Trophoblast cell (in vitro differentiated cells and primary cell): ENCODE data around the gene NETO2.
"Not testable (repeated sequence)": the region's sequence is repeated elsewhere in the genome, so short reads cannot be mapped to it uniquely, and the experiment has no call there.

Experiments used
- DNase-seq, 2 donors: peaks; one replicate each; pipeline ENCODE4 v3.0.0-alpha.2; 2016
- H2AFZ ChIP-seq: 2 replicates; pipeline ENCODE4 v1.6.1; 2013; ENCODE audit warnings: low read length, moderate library complexity, mild to moderate bottlenecking; ENCODE audit not compliant: insufficient read depth, poor library complexity
- H2AK5ac ChIP-seq: 2 replicates; pipeline ENCODE4 v1.6.1; 2013; ENCODE audit warnings: mild to moderate bottlenecking, low read length
- H2BK120ac ChIP-seq: 2 replicates; pipeline ENCODE4 v1.6.1; 2013; ENCODE audit warnings: low read length, mild to moderate bottlenecking, moderate library complexity; ENCODE audit not compliant: insufficient read depth, poor library complexity
- H2BK12ac ChIP-seq: 2 replicates; pipeline ENCODE4 v1.6.1; 2013; ENCODE audit warnings: mild to moderate bottlenecking, low read length, moderate library complexity
- H2BK5ac ChIP-seq: 2 replicates; pipeline ENCODE4 v1.6.1; 2013; ENCODE audit warnings: low read length, low read depth, moderate library complexity, mild to moderate bottlenecking; ENCODE audit not compliant: poor library complexity
- H3K14ac ChIP-seq: 2 replicates; pipeline ENCODE4 v1.6.1; 2013; ENCODE audit warnings: mild to moderate bottlenecking, low read length
- H3K18ac ChIP-seq: 2 replicates; pipeline ENCODE4 v1.6.1; 2013; ENCODE audit warnings: mild to moderate bottlenecking, low read length
- H3K23ac ChIP-seq: 2 replicates; pipeline ENCODE4 v1.6.1; 2013; ENCODE audit warnings: low read length
- H3K27ac ChIP-seq: 2 replicates; pipeline ENCODE4 v1.5.1; 2013; ENCODE audit warnings: low read depth, mild to moderate bottlenecking, inconsistent platforms, low read length, moderate library complexity
- H3K27me3 ChIP-seq: 2 replicates; pipeline ENCODE4 v1.6.1; 2013; ENCODE audit warnings: inconsistent platforms, mild to moderate bottlenecking, low read length, moderate library complexity; ENCODE audit not compliant: insufficient read depth
- H3K36me3 ChIP-seq, 2 experiments: 1 replicate in 1 of 2; 2 replicates in 1 of 2; pipeline ENCODE4 v1.6.1; 2013; ENCODE audit warnings: low read length in 2 of 2, mild to moderate bottlenecking in 2 of 2, moderate library complexity in 1 of 2; ENCODE audit not compliant: insufficient read depth in 2 of 2, control insufficient read depth in 1 of 2
- H3K4ac ChIP-seq: 2 replicates; pipeline ENCODE4 v1.6.1; 2013; ENCODE audit warnings: low read depth, mild to moderate bottlenecking, low read length, moderate library complexity
- H3K4me1 ChIP-seq, 2 experiments: 1 replicate in 1 of 2; 2 replicates in 1 of 2; pipeline ENCODE4 v1.6.1; 2013; ENCODE audit warnings: low read length in 2 of 2, mild to moderate bottlenecking in 2 of 2, moderate library complexity in 1 of 2; ENCODE audit not compliant: insufficient read depth in 2 of 2, control insufficient read depth in 1 of 2
- H3K4me2 ChIP-seq: 2 replicates; pipeline ENCODE4 v1.6.1; 2013; ENCODE audit warnings: inconsistent platforms, mild to moderate bottlenecking, low read length, moderate library complexity
- H3K4me3 ChIP-seq: 2 replicates; pipeline ENCODE4 v1.5.1; 2013; ENCODE audit warnings: mild to moderate bottlenecking, low read depth, low read length, inconsistent platforms
- H3K79me1 ChIP-seq: one replicate; pipeline ENCODE4 v1.6.1; 2013; ENCODE audit warnings: low read length
- H3K79me2 ChIP-seq: 2 replicates; pipeline ENCODE4 v1.6.1; 2013; ENCODE audit warnings: low read length, mild to moderate bottlenecking; ENCODE audit not compliant: control insufficient read depth, insufficient read depth, poor library complexity
- H3K9ac ChIP-seq: 2 replicates; pipeline ENCODE4 v1.6.1; 2013; ENCODE audit warnings: mild to moderate bottlenecking, low read length
- H3K9me3 ChIP-seq: 2 replicates; pipeline ENCODE4 v1.6.1; 2013; ENCODE audit warnings: low read depth, mild to moderate bottlenecking, control low read depth, inconsistent platforms, low read length; ENCODE audit not compliant: insufficient read depth
- H4K12ac ChIP-seq: 2 replicates; pipeline ENCODE4 v1.6.1; 2013; ENCODE audit warnings: low read depth, mild to moderate bottlenecking, low read length, moderate library complexity
- H4K8ac ChIP-seq: 2 replicates; pipeline ENCODE4 v1.6.1; 2013; ENCODE audit warnings: low read depth, mild to moderate bottlenecking, low read length, moderate library complexity
- H4K91ac ChIP-seq: one replicate; pipeline ENCODE4 v1.6.1; 2013; ENCODE audit warnings: low read depth, mild to moderate bottlenecking, low read length, moderate library complexity
- WGBS: extraction: QIAGEN DNeasy Blood & Tissue Kit; methylation state at CpG from one replicate; pipeline ENCODE4 v1.1.7; 2013; ENCODE audit warnings: missing lambda C conversion rate; ENCODE audit not compliant: insufficient read length, insufficient coverage; ENCODE audit errors: extremely low coverage; 5-methylcytosine and 5-hydroxymethylcytosine counted together

Gene NETO2

GRCh38 chr16:47158992-47159391 is 15.2 kb upstream of the NETO2 start:
- Histone ChIP-seq H3K4me3 (no peak overlapping the region), H2AFZ (no peak overlapping the region), H3K4me1 (no peaks in the 10 kb centered on the region), H3K14ac (no peak overlapping the region), H3K79me2 (no peaks in the 10 kb centered on the region), H3K9ac (no peak overlapping the region), H3K36me3 (no peaks in the 10 kb centered on the region), H2BK120ac (no peak overlapping the region), H4K91ac (no peak overlapping the region), H3K4ac (no peak overlapping the region), H2BK12ac (no peak overlapping the region), H3K9me3 (no peaks in the 10 kb centered on the region), H3K23ac (no peak overlapping the region), H2AK5ac (no peak overlapping the region), H3K27me3 (no peaks in the 10 kb centered on the region), H3K4me2 (no peak overlapping the region), H3K27ac (no peak overlapping the region), H2BK5ac (no peak overlapping the region), H4K8ac (no peak overlapping the region), H3K18ac (no peak overlapping the region), H3K79me1 (no peaks in the 10 kb centered on the region), H4K12ac (no peak overlapping the region)
- DNase-seq, result no peak

DNA sequence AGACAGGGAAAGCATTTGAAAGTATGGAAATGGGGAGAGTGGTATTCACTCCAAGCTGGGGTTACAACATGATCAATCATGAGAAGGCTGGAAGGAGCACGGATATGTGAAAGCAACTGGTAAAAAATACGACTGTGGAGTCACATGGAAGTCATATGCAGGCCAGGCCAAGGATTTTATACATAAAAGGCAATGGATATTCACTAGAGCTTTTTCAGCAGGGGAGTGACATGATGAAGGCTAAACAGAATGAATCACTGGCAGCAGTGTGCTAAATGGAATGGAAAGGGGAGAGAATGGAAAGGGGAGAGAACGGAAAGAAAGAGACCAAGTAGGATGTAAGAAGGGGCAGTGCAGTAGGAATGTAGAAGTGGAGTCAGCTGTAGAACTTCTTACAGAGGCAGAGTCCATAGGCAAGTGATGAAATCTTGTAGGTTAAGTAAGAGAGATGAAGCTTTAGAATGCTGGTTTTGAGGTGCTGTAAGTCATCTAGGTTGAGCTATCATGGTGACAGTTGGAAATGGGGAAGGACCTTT is 13.0 kb upstream of the NETO2 start:
- H3K14ac ChIP-seq, result no peak overlapping the region
- H2AK5ac ChIP-seq, result no peak overlapping the region
- no peak overlapping the region for H2BK120ac ChIP-seq
- no peak overlapping the region for H3K27ac ChIP-seq
- no peak overlapping the region for H4K8ac ChIP-seq
- H3K79me2 ChIP-seq, result no peaks in the 10 kb centered on the region
- no peak overlapping the region for H2BK5ac ChIP-seq
- H4K12ac ChIP-seq, result no peak overlapping the region
- H2BK12ac ChIP-seq, result no peak overlapping the region
- H3K79me1 ChIP-seq, result no peaks in the 10 kb centered on the region
- H3K4ac ChIP-seq, result no peak overlapping the region
- H3K36me3 ChIP-seq, result peaks cover 2 to 3% of the 10 kb centered on the region in 2 experiments
- no peaks in the 10 kb centered on the region for H3K27me3 ChIP-seq
- no peak overlapping the region for H3K18ac ChIP-seq
- H3K4me1 ChIP-seq, result no peaks in the 10 kb centered on the region
- no peaks in the 10 kb centered on the region for H3K9me3 ChIP-seq
- no peak for DNase-seq
- no CpG with 5 or more reads among the region's 3 CpGs for WGBS
- no peak overlapping the region for H3K9ac ChIP-seq
- no peak overlapping the region for H3K4me2 ChIP-seq
- no peak overlapping the region for H2AFZ ChIP-seq
- H3K4me3 ChIP-seq, result no peak overlapping the region
- H3K23ac ChIP-seq, result no peak overlapping the region
- no peak overlapping the region for H4K91ac ChIP-seq

GRCh38 chr16:47152501-47152900 is 8.8 kb upstream of the NETO2 start:
- not testable (repeated sequence) for H2AK5ac ChIP-seq, H3K4me1 ChIP-seq, H3K14ac ChIP-seq, H4K12ac ChIP-seq, H2BK12ac ChIP-seq, H3K9me3 ChIP-seq, H3K27ac ChIP-seq, H3K79me1 ChIP-seq, H3K9ac ChIP-seq, H3K23ac ChIP-seq, H2BK5ac ChIP-seq, H3K18ac ChIP-seq, H3K4me2 ChIP-seq, H3K79me2 ChIP-seq, H4K8ac ChIP-seq, H3K36me3 ChIP-seq, H3K4me3 ChIP-seq, H4K91ac ChIP-seq, H2BK120ac ChIP-seq, H3K27me3 ChIP-seq, DNase-seq, H3K4ac ChIP-seq, H2AFZ ChIP-seq
- no CpG with 5 or more reads among the region's 9 CpGs for WGBS

DNA sequence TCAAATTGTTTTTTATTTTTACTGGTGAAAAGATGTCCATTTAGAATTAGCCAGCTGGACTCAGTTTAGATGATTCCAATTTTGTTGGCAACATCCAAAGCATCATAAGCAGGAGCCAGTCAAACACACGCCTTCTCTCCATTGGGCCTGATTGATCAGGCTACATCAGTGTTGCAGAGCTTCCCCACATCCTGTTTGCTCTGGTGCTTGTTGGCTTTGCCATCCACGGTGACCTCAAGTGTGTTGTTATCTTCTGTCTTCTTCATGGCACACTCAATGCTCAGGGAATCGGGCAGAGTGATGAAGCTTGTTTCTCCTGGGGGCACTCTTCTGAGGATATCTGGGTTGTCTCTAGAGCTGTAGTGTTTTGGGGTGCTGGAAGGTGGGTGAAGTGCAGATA is 6.3 kb upstream of the NETO2 start:
- H2AFZ ChIP-seq, result no peak overlapping the region
- H3K4me3 ChIP-seq, result no peak overlapping the region
- H3K9me3 ChIP-seq, result peaks cover 2% of the 10 kb centered on the region
- no peak overlapping the region for H3K18ac ChIP-seq
- H2AK5ac ChIP-seq, result no peak overlapping the region
- no peak for DNase-seq
- H3K36me3 ChIP-seq, result peaks cover 2 to 3% of the 10 kb centered on the region in 2 experiments
- no peak overlapping the region for H3K27ac ChIP-seq
- H3K27me3 ChIP-seq, result no peaks in the 10 kb centered on the region
- no CpG with 5 or more reads among the region's 3 CpGs for WGBS
- no peaks in the 10 kb centered on the region for H3K79me2 ChIP-seq
- H3K4me1 ChIP-seq, result no peaks in the 10 kb centered on the region
- no peak overlapping the region for H3K4ac ChIP-seq
- no peak overlapping the region for H3K4me2 ChIP-seq
- H2BK5ac ChIP-seq, result no peak overlapping the region
- no peaks in the 10 kb centered on the region for H3K79me1 ChIP-seq
- H3K9ac ChIP-seq, result no peak overlapping the region
- no peak overlapping the region for H2BK120ac ChIP-seq
- H3K23ac ChIP-seq, result no peak overlapping the region
- H2BK12ac ChIP-seq, result no peak overlapping the region
- no peak overlapping the region for H4K12ac ChIP-seq
- no peak overlapping the region for H4K8ac ChIP-seq
- H3K14ac ChIP-seq, result no peak overlapping the region
- H4K91ac ChIP-seq, result no peak overlapping the region
